ENCODE data around the gene PTPRN2.
"Not testable (repeated sequence)": the region's sequence is repeated elsewhere in the genome, so short reads cannot be mapped to it uniquely, and the experiment has no call there.

PTPRN2 gene

GRCh38 chr7:157709531-157710251 is 877.9 kb downstream of the PTPRN2 start:
- DNase-seq, result no peak
- in situ Hi-C loops (cut with HindIII; ENCODE audit: low pct_ligation_motif_present, low pct_unique_long_range_greater_than_20kb, low sequenced_read_pairs), result no loop called here

GRCh38 chr7:157708919-157709295 is 878.7 kb downstream of the PTPRN2 start:
- in situ Hi-C loops (cut with HindIII; ENCODE audit: low pct_ligation_motif_present, low pct_unique_long_range_greater_than_20kb, low sequenced_read_pairs), result no loop called here
- no peak for DNase-seq

- DNase-seq, result no peak
- in situ Hi-C loops (cut with HindIII; ENCODE audit: low pct_ligation_motif_present, low pct_unique_long_range_greater_than_20kb, low sequenced_read_pairs), result no loop called here
Observed at GRCh38 chr7:157707983-157708918, 879.4 kb downstream of the PTPRN2 start.

DNA sequence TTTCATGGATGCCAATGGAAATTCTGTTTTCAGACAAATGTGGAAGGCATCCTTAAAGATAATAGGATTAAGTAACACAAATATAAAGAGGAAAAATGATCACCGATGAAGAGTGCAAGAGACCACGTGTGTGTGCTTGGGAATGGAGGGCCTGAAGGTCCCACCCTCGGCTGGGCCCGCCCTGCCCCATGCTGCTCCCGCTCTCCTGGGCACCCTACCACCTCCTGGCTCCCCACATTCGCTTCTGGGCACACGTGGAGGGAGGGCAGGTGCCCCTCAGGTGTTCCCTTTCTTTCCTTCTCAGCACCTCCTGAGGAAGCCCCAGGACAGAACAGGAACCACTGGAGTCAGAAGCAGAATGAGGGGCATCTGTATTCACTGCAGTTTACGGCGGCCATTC is 883.3 kb downstream of the PTPRN2 start:
- no peak for DNase-seq
- in situ Hi-C loops (cut with HindIII; ENCODE audit: low pct_ligation_motif_present, low pct_unique_long_range_greater_than_20kb, low sequenced_read_pairs), result no loop called here

DNA sequence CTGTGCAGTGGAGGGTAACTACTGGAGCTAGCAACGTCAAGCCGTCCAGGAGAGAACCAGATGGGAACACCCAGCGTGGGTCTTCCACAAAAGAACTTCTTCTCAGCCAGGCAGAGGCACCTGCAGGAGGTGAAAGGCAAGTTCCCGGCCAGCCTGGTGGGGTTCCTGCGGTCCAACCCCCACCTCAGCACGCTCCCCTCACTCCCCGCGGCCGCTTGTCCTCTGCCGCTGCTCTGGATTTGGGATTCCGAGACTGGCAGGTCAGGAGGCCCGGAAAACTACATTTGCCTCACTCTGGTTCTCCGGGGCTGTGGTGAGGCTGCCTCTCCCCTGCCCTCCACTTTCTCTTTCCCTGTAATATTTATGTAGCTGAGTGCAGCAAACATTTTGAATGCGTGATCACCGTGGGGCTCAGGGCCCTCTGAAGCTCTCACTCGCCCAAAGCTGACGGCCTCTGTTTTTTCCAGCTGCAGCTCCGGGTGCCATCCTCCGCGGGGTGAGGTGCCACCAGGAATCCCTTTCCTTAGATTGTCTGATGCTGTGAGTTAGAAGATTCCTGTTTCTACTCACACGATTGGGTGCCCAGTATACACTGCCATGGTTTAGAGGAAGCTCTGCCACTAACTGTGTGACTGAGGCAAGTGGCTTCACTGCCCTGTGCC is 884.0 kb downstream of the PTPRN2 start:
- DNase-seq, result no peak
- in situ Hi-C loops (cut with HindIII; ENCODE audit: low pct_ligation_motif_present, low pct_unique_long_range_greater_than_20kb, low sequenced_read_pairs), result no loop called here

- in situ Hi-C loops (cut with HindIII; ENCODE audit: low pct_ligation_motif_present, low pct_unique_long_range_greater_than_20kb, low sequenced_read_pairs), result no loop called here
- DNase-seq, result no peak
Observed at GRCh38 chr7:157703131-157703530, 884.5 kb downstream of the PTPRN2 start.

GRCh38 chr7:157702311-157703023 is 885.2 kb downstream of the PTPRN2 start:
- in situ Hi-C loops (cut with HindIII; ENCODE audit: low pct_ligation_motif_present, low pct_unique_long_range_greater_than_20kb, low sequenced_read_pairs), result no loop called here
- DNase-seq, result no peak

- in situ Hi-C loops (cut with HindIII; ENCODE audit: low pct_ligation_motif_present, low pct_unique_long_range_greater_than_20kb, low sequenced_read_pairs); DNase-seq: not testable (repeated sequence)
Observed at GRCh38 chr7:157701395-157702180, 886.0 kb downstream of the PTPRN2 start.

DNA sequence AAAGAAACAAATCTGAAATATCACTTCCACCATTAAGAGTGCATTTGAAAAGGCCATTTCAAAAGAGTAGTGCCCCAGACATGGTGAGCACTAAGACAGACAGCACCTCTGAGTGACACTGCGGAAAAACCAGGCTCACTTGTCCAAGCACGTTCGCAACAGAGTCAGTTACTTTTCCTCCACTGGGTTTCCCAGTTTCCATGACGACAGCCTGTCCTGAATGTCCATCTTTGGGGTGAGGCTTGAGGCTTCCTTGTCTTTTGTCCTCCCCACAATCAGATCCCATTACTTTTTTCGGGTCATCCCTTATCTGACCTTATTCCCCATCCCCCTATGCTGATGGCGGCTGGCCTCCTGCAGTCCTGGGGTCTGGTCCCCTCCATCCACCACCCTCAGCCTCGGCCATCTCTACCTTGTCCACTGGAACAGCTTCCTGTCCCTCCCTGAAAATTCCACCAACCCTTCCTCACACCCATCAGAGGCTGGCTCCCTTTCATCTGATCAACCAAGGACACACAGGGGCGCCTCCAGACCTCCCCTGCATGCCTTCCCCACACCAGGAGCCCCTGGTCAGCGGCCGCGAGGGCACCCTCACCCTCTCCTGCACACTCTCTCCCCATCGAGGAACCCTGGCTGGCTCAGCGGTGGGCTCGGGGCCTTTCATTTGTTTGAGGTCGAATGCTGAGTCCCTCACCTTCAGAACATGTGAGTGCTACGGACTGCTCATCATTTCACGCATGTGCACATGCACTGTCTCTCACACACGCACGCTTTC is 887.2 kb downstream of the PTPRN2 start:
- DNase-seq, result no peak
- in situ Hi-C loops (cut with HindIII; ENCODE audit: low pct_ligation_motif_present, low pct_unique_long_range_greater_than_20kb, low sequenced_read_pairs), result no loop called here

GRCh38 chr7:157699357-157700013 is 888.1 kb downstream of the PTPRN2 start:
- DNase-seq, result no peak
- in situ Hi-C loops (cut with HindIII; ENCODE audit: low pct_ligation_motif_present, low pct_unique_long_range_greater_than_20kb, low sequenced_read_pairs), result no loop called here

DNA sequence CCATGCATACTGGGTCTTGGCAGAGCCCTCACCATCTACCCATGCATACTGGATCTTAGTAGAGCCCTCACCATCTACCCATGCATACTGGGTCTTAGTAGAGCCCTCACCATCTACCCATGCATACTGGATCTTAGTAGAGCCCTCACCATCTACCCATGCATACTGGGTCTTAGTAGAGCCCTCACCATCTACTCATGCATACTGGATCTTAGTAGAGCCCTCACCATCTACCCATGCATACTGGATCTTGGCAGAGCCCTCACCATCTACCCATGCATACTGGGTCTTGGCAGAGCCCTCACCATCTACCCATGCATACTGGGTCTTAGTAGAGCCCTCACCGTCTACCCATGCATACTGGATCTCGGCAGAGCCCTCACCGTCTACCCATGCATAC is 890.3 kb downstream of the PTPRN2 start:
- in situ Hi-C loops (cut with HindIII; ENCODE audit: low pct_ligation_motif_present, low pct_unique_long_range_greater_than_20kb, low sequenced_read_pairs); DNase-seq: not testable (repeated sequence)

- in situ Hi-C loops (cut with HindIII; ENCODE audit: low pct_ligation_motif_present, low pct_unique_long_range_greater_than_20kb, low sequenced_read_pairs); DNase-seq: not testable (repeated sequence)
Observed at GRCh38 chr7:157695609-157696008, 892.0 kb downstream of the PTPRN2 start.

DNA sequence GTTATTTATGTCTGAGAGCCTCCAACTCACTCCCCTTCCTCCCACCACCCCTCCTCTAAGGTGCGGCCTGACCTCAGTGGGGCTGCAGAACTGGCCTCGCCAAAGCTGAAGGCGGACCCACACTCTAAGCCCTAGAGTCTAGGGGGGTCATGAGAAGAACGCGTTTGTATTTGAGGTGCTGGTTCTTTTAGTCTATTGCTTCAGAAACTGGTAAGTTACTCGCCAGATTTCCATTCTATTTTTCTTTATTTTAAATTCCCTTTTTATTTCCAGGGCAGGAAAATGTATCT is 893.3 kb downstream of the PTPRN2 start:
- in situ Hi-C loops (cut with HindIII; ENCODE audit: low pct_ligation_motif_present, low pct_unique_long_range_greater_than_20kb, low sequenced_read_pairs), result no loop called here

DNA sequence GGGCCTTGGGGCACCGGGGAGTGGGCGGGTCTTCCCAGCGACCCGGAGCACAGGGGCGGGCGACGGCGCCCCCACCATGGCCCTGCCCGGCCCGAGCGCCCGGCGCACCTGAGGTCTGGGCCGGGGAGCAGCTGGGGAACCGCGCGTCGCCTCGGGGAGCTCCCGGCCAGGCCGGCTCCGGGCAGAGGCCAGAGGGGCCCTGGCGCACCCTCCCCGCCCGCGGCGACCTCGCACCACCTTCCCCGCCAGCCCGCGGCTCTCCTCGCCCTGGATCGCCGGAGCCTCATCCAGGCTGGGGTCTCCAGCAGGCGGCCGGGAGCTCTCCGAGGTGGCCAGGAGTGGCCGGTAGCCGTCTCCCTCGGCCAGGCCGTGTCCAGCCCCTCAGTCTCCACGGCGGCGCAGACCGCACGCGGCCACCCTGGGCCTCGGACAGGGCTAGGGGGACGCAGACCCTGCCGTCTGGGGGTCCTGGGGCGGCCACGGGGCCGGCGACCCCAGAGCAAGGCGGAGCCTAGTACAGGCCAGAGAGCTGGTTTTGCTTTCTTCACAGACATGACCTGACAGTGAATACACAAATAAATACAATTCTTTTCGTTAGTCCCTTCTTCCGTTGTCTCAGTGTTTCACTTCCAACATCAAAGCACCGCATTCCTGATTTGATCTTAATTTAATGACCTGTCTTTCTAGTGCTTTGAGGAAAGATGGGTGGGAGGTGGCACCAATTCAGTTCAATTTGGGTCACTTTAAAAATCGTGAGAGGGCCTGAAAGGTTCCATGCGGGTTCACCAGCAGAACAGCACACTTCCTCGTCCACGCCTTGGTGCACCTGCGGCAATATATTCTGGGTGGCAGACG is 893.9 kb downstream of the PTPRN2 start:
- in situ Hi-C loops (cut with HindIII; ENCODE audit: low pct_ligation_motif_present, low pct_unique_long_range_greater_than_20kb, low sequenced_read_pairs), result no loop called here
- no peak for DNase-seq

More for the DNA sequence above, 893.3 kb downstream of the PTPRN2 start:
- no peak for DNase-seq

DNA sequence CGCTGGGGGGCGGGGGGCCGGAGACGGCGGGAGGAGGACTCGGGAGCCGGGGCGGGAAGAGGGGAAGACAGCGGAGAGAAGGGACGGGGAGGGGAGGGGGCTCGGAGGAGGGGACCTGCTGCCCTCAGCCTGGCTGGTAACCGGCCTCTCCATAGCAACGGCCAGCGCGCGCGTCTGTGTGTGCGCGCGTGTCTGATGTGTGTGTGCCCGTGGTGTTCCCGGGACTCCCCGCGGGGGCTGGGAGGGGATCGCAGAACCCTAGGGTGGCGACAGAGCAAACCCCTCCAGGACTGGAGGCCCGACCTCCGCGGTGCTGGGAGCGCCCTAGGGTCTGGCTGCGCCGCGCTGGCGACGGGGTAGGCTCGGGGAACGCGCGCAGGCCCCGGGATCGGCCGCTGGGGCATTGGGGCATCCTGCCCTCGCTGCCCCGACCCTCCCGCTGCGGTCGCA is 894.5 kb downstream of the PTPRN2 start:
- no peak for DNase-seq
- in situ Hi-C loops (cut with HindIII; ENCODE audit: low pct_ligation_motif_present, low pct_unique_long_range_greater_than_20kb, low sequenced_read_pairs), result no loop called here

GRCh38 chr7:157692460-157693011 is 895.1 kb downstream of the PTPRN2 start:
- DNase-seq, result no peak
- in situ Hi-C loops (cut with HindIII; ENCODE audit: low pct_ligation_motif_present, low pct_unique_long_range_greater_than_20kb, low sequenced_read_pairs), result no loop called here

Measured in ACHN (cell line).